SJCRH30 (cell line): ENCODE data around the gene MNT. TPM values are rescaled to one million over a fixed set of nuclear protein-coding genes. Genes with fewer than 3 reads are reported as not detected.
A peak's percentile ranks its signal among the peaks of the same experiment; 100 is the strongest.

Source experiments
- DNase-seq, 2 experiments: peaks; one replicate each; pipeline ENCODE4 v3.0.0-alpha.2; 2015 to 2020
- H3K27ac ChIP-seq: fragments of 250-450 bp; sonication (Bioruptor Pico); 2 replicates; pipeline ENCODE4 v1.5.1; 2020; ENCODE audit warnings: mild to moderate bottlenecking, moderate library complexity
- H3K27me3 ChIP-seq: fragments of 250-450 bp; sonication (Bioruptor Pico); 2 replicates; pipeline ENCODE4 v1.5.1; 2020; ENCODE audit warnings: mild to moderate bottlenecking, moderate library complexity
- H3K36me3 ChIP-seq: fragments of 250-450 bp; sonication (Bioruptor Pico); 2 replicates; pipeline ENCODE4 v1.5.1; 2020; ENCODE audit warnings: mild to moderate bottlenecking, moderate library complexity
- H3K4me1 ChIP-seq: fragments of 250-450 bp; sonication (Bioruptor Pico); 2 replicates; pipeline ENCODE4 v1.5.1; 2020; ENCODE audit warnings: mild to moderate bottlenecking, moderate library complexity
- H3K4me3 ChIP-seq: fragments of 250-450 bp; sonication (Bioruptor Pico); 2 replicates; pipeline ENCODE4 v1.5.1; 2020; ENCODE audit warnings: mild to moderate bottlenecking, moderate library complexity
- H3K9me3 ChIP-seq: fragments of 250-450 bp; sonication (Bioruptor Pico); replicated peaks from 2 replicates; pipeline ENCODE4 v1.5.1; 2020; ENCODE audit warnings: mild to moderate bottlenecking, moderate library complexity
- total RNA-seq: library from RNA; depleted of rRNA; stranded (reverse); fragments of >200 nt; shearing (Covaris generic); gene quantifications from 2 replicates; pipeline ENCODE4 v1.2.3, GENCODE V29; 2014

The MNT gene
- total RNA-seq, 1 experiment from 2014 or later = 8.7 TPM

- Histone ChIP-seq H3K27me3 (no peaks in the 10 kb centered on the region), H3K36me3 (no peaks in the 10 kb centered on the region; the same call in 1 of the 2 replicates), H3K27ac (no peak overlapping the region), H3K4me3 (no peak overlapping the region), H3K4me1 (no peaks in the 10 kb centered on the region), H3K9me3 (no peaks in the 10 kb centered on the region)
- DNase-seq = no peak
These were observed 27.1 kb upstream of the MNT start for GRCh38 chr17:2427910-2428309.

GRCh38 chr17:2427215-2427614 is 26.4 kb upstream of the MNT start:
- H3K36me3 ChIP-seq = no peaks in the 10 kb centered on the region; the same call in 1 of the 2 replicates
- H3K9me3 ChIP-seq = no peaks in the 10 kb centered on the region
- H3K27ac ChIP-seq = no peak overlapping the region
- no peaks in the 10 kb centered on the region for H3K4me1 ChIP-seq
- DNase-seq = no peak
- H3K27me3 ChIP-seq = no peaks in the 10 kb centered on the region
- no peak overlapping the region for H3K4me3 ChIP-seq

GRCh38 chr17:2423271-2423670 is 22.4 kb upstream of the MNT start:
- H3K4me1 ChIP-seq = no peaks in the 10 kb centered on the region
- H3K27ac ChIP-seq = no peak overlapping the region
- H3K36me3 ChIP-seq = 0 out of 2 replicates have a peak, but pooled peaks cover 9% of the 10 kb centered on the region
- DNase-seq = no peak
- H3K27me3 ChIP-seq = no peaks in the 10 kb centered on the region
- H3K9me3 ChIP-seq = no peaks in the 10 kb centered on the region
- H3K4me3 ChIP-seq = no peak overlapping the region

GRCh38 chr17:2421315-2422147 is 20.7 kb upstream of the MNT start:
- H3K27me3 ChIP-seq = no peaks in the 10 kb centered on the region
- no peaks in the 10 kb centered on the region for H3K4me1 ChIP-seq
- H3K4me3 ChIP-seq = no peak overlapping the region
- DNase-seq = no peak
- H3K27ac ChIP-seq = no peak overlapping the region
- H3K36me3 ChIP-seq = 0 out of 2 replicates have a peak, but pooled peaks cover 9% of the 10 kb centered on the region
- H3K9me3 ChIP-seq = no peaks in the 10 kb centered on the region

- Histone ChIP-seq H3K4me1 (no peaks in the 10 kb centered on the region), H3K9me3 (no peaks in the 10 kb centered on the region), H3K27me3 (no peaks in the 10 kb centered on the region), H3K36me3 (0 out of 2 replicates have a peak, but pooled peaks cover 9% of the 10 kb centered on the region), H3K27ac (no peak overlapping the region), H3K4me3 (no peak overlapping the region)
- no peak for DNase-seq
These were observed 19.3 kb upstream of the MNT start for GRCh38 chr17:2420176-2420575.

- 0 out of 2 replicates have a peak, but pooled peaks cover 11% of the 10 kb centered on the region for H3K36me3 ChIP-seq
- H3K4me1 ChIP-seq = no peaks in the 10 kb centered on the region
These were observed 18.6 kb upstream of the MNT start for GRCh38 chr17:2419486-2419885.

GRCh38 chr17:2418572-2418971 is 17.7 kb upstream of the MNT start:
- 0 out of 2 replicates have a peak, but pooled peaks cover 11% of the 10 kb centered on the region for H3K36me3 ChIP-seq
- DNase-seq = no peak
- H3K4me1 ChIP-seq = no peaks in the 10 kb centered on the region
- no peaks in the 10 kb centered on the region for H3K9me3 ChIP-seq
- no peak overlapping the region for H3K27ac ChIP-seq
- H3K27me3 ChIP-seq = no peaks in the 10 kb centered on the region
- H3K4me3 ChIP-seq = no peak overlapping the region

More at GRCh38 chr17:2419486-2419885, 18.6 kb upstream of the MNT start:
- Histone ChIP-seq H3K27me3 (no peaks in the 10 kb centered on the region), H3K27ac (no peak overlapping the region), H3K4me3 (no peak overlapping the region), H3K9me3 (no peaks in the 10 kb centered on the region)
- DNase-seq = no peak

GRCh38 chr17:2416010-2416734 is 15.3 kb upstream of the MNT start:
- Histone ChIP-seq H3K27ac (no peak overlapping the region), H3K9me3 (no peaks in the 10 kb centered on the region), H3K4me3 (no peak overlapping the region), H3K4me1 (no peaks in the 10 kb centered on the region), H3K36me3 (0 out of 2 replicates have a peak, but pooled peaks cover 11% of the 10 kb centered on the region), H3K27me3 (no peaks in the 10 kb centered on the region)
- peak; percentile 65 to 84 for DNase-seq

- no peak for DNase-seq
- Histone ChIP-seq H3K36me3 (0 out of 2 replicates have a peak, but pooled peaks cover 11% of the 10 kb centered on the region), H3K4me3 (no peak overlapping the region), H3K9me3 (no peaks in the 10 kb centered on the region), H3K27ac (no peak overlapping the region), H3K4me1 (no peaks in the 10 kb centered on the region), H3K27me3 (no peaks in the 10 kb centered on the region)
These were observed 14.2 kb upstream of the MNT start for GRCh38 chr17:2415081-2415480.

- DNase-seq = no peak
- Histone ChIP-seq H3K27ac (no peak overlapping the region), H3K9me3 (no peaks in the 10 kb centered on the region), H3K36me3 (0 out of 2 replicates have a peak, but pooled peaks cover 11% of the 10 kb centered on the region), H3K27me3 (no peaks in the 10 kb centered on the region), H3K4me1 (no peaks in the 10 kb centered on the region), H3K4me3 (no peak overlapping the region)
These were observed 13.7 kb upstream of the MNT start for GRCh38 chr17:2414446-2415064.

- Histone ChIP-seq H3K27me3 (no peaks in the 10 kb centered on the region), H3K36me3 (0 out of 2 replicates have a peak, but pooled peaks cover 2% of the 10 kb centered on the region), H3K4me3 (no peak overlapping the region), H3K27ac (no peak overlapping the region), H3K9me3 (no peaks in the 10 kb centered on the region), H3K4me1 (no peaks in the 10 kb centered on the region)
- no peak for DNase-seq
These were observed 11.7 kb upstream of the MNT start for GRCh38 chr17:2412561-2413021.

- no peak for DNase-seq
- Histone ChIP-seq H3K9me3 (no peaks in the 10 kb centered on the region), H3K4me1 (no peaks in the 10 kb centered on the region), H3K27me3 (no peaks in the 10 kb centered on the region), H3K27ac (no peak overlapping the region), H3K36me3 (0 out of 2 replicates have a peak, but pooled peaks cover 2% of the 10 kb centered on the region), H3K4me3 (no peak overlapping the region)
These were observed 10.1 kb upstream of the MNT start for GRCh38 chr17:2410951-2411350.

- DNase-seq = peak in 1 of 2 experiments; percentile 30
- H3K4me3 ChIP-seq = no peak overlapping the region
- H3K27ac ChIP-seq = no peak overlapping the region
- H3K36me3 ChIP-seq = no peaks in the 10 kb centered on the region
- H3K4me1 ChIP-seq = no peaks in the 10 kb centered on the region
- H3K27me3 ChIP-seq = no peaks in the 10 kb centered on the region
- no peaks in the 10 kb centered on the region for H3K9me3 ChIP-seq
These were observed 6.3 kb upstream of the MNT start for GRCh38 chr17:2406903-2407790.
